Body of pancreas (tissue), 4 donors: Measurements from ENCODE around the gene PLA2G4B.

Experiments
- CTCF ChIP-seq, 7 experiments: fragments of 450-650 bp in 4 of 7; fragments of 200-600 bp in 3 of 7; sonication (generic) in 3 of 7; IDR thresholded peaks; one replicate each; pipeline ENCODE4 v1.5.1; 2016 to 2019; ENCODE audit warnings: antibody characterized with exemption in 7 of 7
- POLR2A ChIP-seq, 3 donors: fragments of 450-650 bp; IDR thresholded peaks; one replicate each; pipeline ENCODE4 v1.6.1; 2016; ENCODE audit warnings: antibody characterized with exemption in 3 of 3, mild to moderate bottlenecking in 2 of 3

DNA sequence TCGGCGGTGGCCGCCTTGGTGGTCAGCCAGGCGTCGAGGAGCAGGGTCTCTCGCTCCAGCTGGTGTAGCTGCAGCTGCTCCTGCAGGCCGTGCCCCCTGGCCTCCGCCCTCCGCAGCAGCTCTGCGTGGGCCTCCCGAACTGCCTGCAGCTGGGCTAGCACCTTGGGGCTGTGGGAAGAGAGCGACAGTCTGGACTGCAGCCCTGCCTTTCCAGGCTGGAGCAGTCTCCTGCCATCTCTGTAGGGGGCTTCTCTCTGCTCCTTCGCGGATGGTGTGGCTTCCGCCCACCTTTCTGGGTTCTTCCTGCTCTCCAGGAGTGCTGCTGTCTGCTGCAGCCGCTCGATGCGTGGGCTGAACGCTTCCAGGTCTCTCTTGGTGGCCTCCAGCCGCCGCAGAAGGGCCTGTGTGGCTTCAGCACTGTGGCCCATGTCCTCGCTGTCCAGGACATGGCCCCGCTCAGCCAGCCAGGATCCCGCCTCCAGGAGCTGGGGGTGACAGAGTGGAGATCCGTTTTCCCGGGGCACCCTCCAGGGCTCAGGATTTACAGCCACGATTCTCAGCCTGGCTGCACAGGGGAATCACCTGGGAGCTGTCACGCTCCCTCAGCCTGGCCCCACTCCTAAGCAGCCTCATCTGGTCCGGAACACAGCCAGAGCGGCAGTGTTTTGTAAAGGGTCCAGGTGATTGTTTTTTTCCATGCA, 16.8 kb downstream of the PLA2G4B start:
- TF ChIP-seq CTCF (IDR thresholded peaks at IDR 0.05): no peak
- no peak for TF ChIP-seq POLR2A (IDR thresholded peaks at IDR 0.05)
